IMR-90 (cell line): Measurements from ENCODE around the gene RHOG. TPM values are rescaled to one million over a fixed set of nuclear protein-coding genes. Genes with fewer than 3 reads are reported as not detected.

Source experiments
- ATAC-seq: fragments of 200-7000 bp; cut with Tn5 transposase; 2 replicates; pipeline ENCODE4 v1.9.1; 2020; ENCODE audit warnings: low read depth, mild to moderate bottlenecking, moderate library complexity
- BruUV-seq: library from RNA; stranded (reverse); fragments of 400-500 nt; replicated peaks from 2 replicates; lab custom pipeline; 2021; lab: Mats Ljungman, UMichigan
- CTCF ChIA-PET: fragments of 300-600 bp; formaldehyde crosslinking; extraction: SDS; loops from one replicate; lab custom pipeline; 2021; ENCODE audit warnings: antibody characterized with exemption; lab: Yijun Ruan, JAX
- POLR2A ChIA-PET: fragments of 300-600 bp; sonication (Branson Sonifier 250); formaldehyde crosslinking; loops from one replicate; lab custom pipeline; 2022; ENCODE audit warnings: antibody characterized with exemption; ENCODE audit not compliant: unreplicated experiment; lab: Charles Lee
- DNase-seq: peaks from one replicate; pipeline ENCODE4 v3.0.0; 2013
- H2AFZ ChIP-seq: replicated peaks from 2 replicates; pipeline ENCODE3; 2013; ENCODE audit warnings: low read length, mild to moderate bottlenecking; ENCODE audit not compliant: poor library complexity
- H2AK5ac ChIP-seq: 2 replicates; pipeline ENCODE4 v1.6.1; 2013; ENCODE audit warnings: low read depth, low read length, inconsistent platforms
- H2AK9ac ChIP-seq: replicated peaks from 2 replicates; pipeline ENCODE3; 2013; ENCODE audit warnings: mild to moderate bottlenecking, low read depth, low read length, moderate library complexity; ENCODE audit not compliant: poor library complexity
- H2BK120ac ChIP-seq: 2 replicates; pipeline ENCODE4 v1.6.1; 2013; ENCODE audit warnings: low read depth, low read length, inconsistent platforms
- H2BK15ac ChIP-seq: 3 replicates; pipeline ENCODE4 v1.6.1; 2013; ENCODE audit warnings: low read depth, low read length, inconsistent platforms
- H2BK20ac ChIP-seq: 2 replicates; pipeline ENCODE4 v1.6.1; 2013; ENCODE audit warnings: low read depth, mild to moderate bottlenecking, inconsistent platforms, low read length, moderate library complexity
- H2BK5ac ChIP-seq: 2 replicates; pipeline ENCODE4 v1.6.1; 2013; ENCODE audit warnings: mild to moderate bottlenecking, low read depth, low read length, inconsistent platforms; ENCODE audit not compliant: poor library complexity, severe bottlenecking
- H3K14ac ChIP-seq: replicated peaks from 2 replicates; pipeline ENCODE4 v1.6.1; 2013; ENCODE audit warnings: low read depth, low read length, inconsistent platforms
- H3K18ac ChIP-seq: 2 replicates; pipeline ENCODE4 v1.6.1; 2013; ENCODE audit warnings: low read depth, low read length, control low read depth
- H3K23ac ChIP-seq: 2 replicates; pipeline ENCODE4 v1.6.1; 2013; ENCODE audit warnings: low read depth, low read length, inconsistent platforms
- H3K27ac ChIP-seq: 2 replicates; pipeline ENCODE4 v1.5.1; 2013; ENCODE audit warnings: mild to moderate bottlenecking, control low read depth, low read length; ENCODE audit not compliant: insufficient read depth
- H3K27me3 ChIP-seq: 2 replicates; pipeline ENCODE4 v1.6.1; 2013; ENCODE audit warnings: low read length; ENCODE audit not compliant: control insufficient read depth, insufficient read depth
- H3K36me3 ChIP-seq: 2 replicates; pipeline ENCODE4 v1.6.1; 2013; ENCODE audit warnings: low read length, mixed read lengths; ENCODE audit not compliant: control insufficient read depth, insufficient read depth
- H3K4ac ChIP-seq: 2 replicates; pipeline ENCODE4 v1.6.1; 2013; ENCODE audit warnings: low read depth, low read length, inconsistent platforms
- H3K4me1 ChIP-seq: 2 replicates; pipeline ENCODE4 v1.6.1; 2013; ENCODE audit warnings: low read length, mixed read lengths; ENCODE audit not compliant: control insufficient read depth, insufficient read depth
- H3K4me2 ChIP-seq: 2 replicates; pipeline ENCODE4 v1.6.1; 2013; ENCODE audit warnings: low read depth, mild to moderate bottlenecking, control low read depth, low read length, moderate library complexity
- H3K4me3 ChIP-seq: 2 replicates; pipeline ENCODE4 v1.5.1; 2013; ENCODE audit warnings: low read depth, mild to moderate bottlenecking, control low read depth, low read length, moderate library complexity; ENCODE audit not compliant: insufficient read depth
- H3K56ac ChIP-seq: 2 replicates; pipeline ENCODE4 v1.6.1; 2013; ENCODE audit warnings: low read length, inconsistent platforms; ENCODE audit not compliant: insufficient read depth; ENCODE audit errors: extremely low read depth
- H3K79me1 ChIP-seq, 2 experiments: 2 replicates each; pipeline ENCODE4 v1.6.1; 2013; ENCODE audit warnings: low read length in 2 of 2, inconsistent platforms in 1 of 2, low read depth in 1 of 2
- H3K9ac ChIP-seq: 2 replicates; pipeline ENCODE4 v1.6.1; 2013; ENCODE audit warnings: low read depth, low read length, control low read depth
- H3K9me1 ChIP-seq: 2 replicates; pipeline ENCODE4 v1.6.1; 2013; ENCODE audit warnings: low read length, inconsistent platforms; ENCODE audit not compliant: insufficient read depth
- H3K9me3 ChIP-seq: 2 replicates; pipeline ENCODE4 v1.6.1; 2013; ENCODE audit warnings: low read length; ENCODE audit not compliant: control insufficient read depth, insufficient read depth
- H4K20me1 ChIP-seq: 2 replicates; pipeline ENCODE4 v1.6.1; 2013; ENCODE audit warnings: low read length, inconsistent platforms; ENCODE audit not compliant: insufficient read depth
- H4K5ac ChIP-seq: 2 replicates; pipeline ENCODE4 v1.6.1; 2013; ENCODE audit warnings: mild to moderate bottlenecking, low read depth, low read length, control low read depth
- H4K8ac ChIP-seq, 2 experiments: 2 replicates each; pipeline ENCODE4 v1.6.1; 2013; ENCODE audit warnings: low read depth in 2 of 2, low read length in 2 of 2, control low read depth in 1 of 2, inconsistent platforms in 1 of 2
- H4K91ac ChIP-seq: 2 replicates; pipeline ENCODE4 v1.6.1; 2013; ENCODE audit warnings: low read depth, low read length, inconsistent platforms; ENCODE audit not compliant: insufficient read depth
- CEBPB ChIP-seq: IDR thresholded peaks from 2 replicates; pipeline ENCODE4 v1.6.1; 2012; ENCODE audit warnings: low read depth, low read length, improper control_type of control experiment
- CTCF ChIP-seq: conservative IDR thresholded peaks from 2 replicates; pipeline ENCODE4 v1.5.1; 2012; ENCODE audit warnings: mild to moderate bottlenecking, low read depth, low read length, improper control_type of control experiment
- MAFK ChIP-seq: IDR thresholded peaks from 2 replicates; pipeline ENCODE4 v1.6.1; 2012; ENCODE audit warnings: low read depth, low read length, improper control_type of control experiment
- MAZ ChIP-seq: IDR thresholded peaks from 2 replicates; pipeline ENCODE4 v1.6.1; 2012; ENCODE audit warnings: low read depth, mild to moderate bottlenecking, low read length, improper control_type of control experiment, moderate library complexity, borderline replicate concordance
- NFE2L2 ChIP-seq: fragments of 150-350 bp; IDR thresholded peaks from 2 replicates; pipeline ENCODE4 v1.6.1; 2016; ENCODE audit warnings: low read depth, mild to moderate bottlenecking, low read length
- RAD21 ChIP-seq: IDR thresholded peaks from 2 replicates; pipeline ENCODE4 v1.6.1; 2012; ENCODE audit warnings: low read length, improper control_type of control experiment
- RCOR1 ChIP-seq: IDR thresholded peaks from 2 replicates; pipeline ENCODE4 v1.6.1; 2012; ENCODE audit warnings: mild to moderate bottlenecking, low read length, improper control_type of control experiment; ENCODE audit not compliant: insufficient replicate concordance
- RFX5 ChIP-seq: IDR thresholded peaks from 2 replicates; pipeline ENCODE4 v1.8.0; 2012; ENCODE audit warnings: low read depth, mild to moderate bottlenecking, low read length, moderate library complexity
- SMC3 ChIP-seq: fragments of 150-350 bp; IDR thresholded peaks from 2 replicates; pipeline ENCODE4 v1.6.1; 2016; ENCODE audit warnings: low read depth, mild to moderate bottlenecking, antibody characterized with exemption, low read length, moderate library complexity
- WGBS, 2 experiments: methylation state at CpG; one replicate each; pipeline versions ENCODE4 v1.1.5 to v1.1.7; 2013; ENCODE audit warnings: missing lambda C conversion rate in 2 of 2; ENCODE audit not compliant: insufficient read length in 1 of 2; ENCODE audit errors: extremely low coverage in 2 of 2; 5-methylcytosine and 5-hydroxymethylcytosine counted together
- dilution Hi-C: fragments of 300-500 bp; cut with HindIII; formaldehyde crosslinking; loops from one replicate; pipeline ENCODE4 v1.14.3; 2018; ENCODE audit warnings: low sequenced_read_pairs; ENCODE audit not compliant: unreplicated experiment
- in situ Hi-C: fragments of 300-500 bp; cut with MboI; formaldehyde crosslinking; loops from 3 replicates; pipeline ENCODE4 v1.14.3; 2019; ENCODE audit warnings: low sequenced_read_pairs, inconsistent platforms, mixed read lengths
- intact Hi-C: fragments of 100-400 bp; cut with micrococcal nuclease; formaldehyde crosslinking; loops from 2 replicates; pipeline ENCODE4 v1.10.0; 2022
- polyA plus RNA-seq, 3 experiments: library from polyadenylated mRNA; depleted of rRNA; stranded (reverse); fragments of >200 nt; gene quantifications; 2 replicates each; pipeline ENCODE4 v1.2.3, GENCODE V29; 2012; ENCODE audit warnings: low replicate concordance in 1 of 3
- total RNA-seq: library from RNA; depleted of rRNA; stranded (reverse); fragments of >200 nt; gene quantifications from 2 replicates; pipeline ENCODE4 v1.2.3, GENCODE V29; 2012

The RHOG gene
- total and polyA plus RNA-seq, 2 of the 4 experiments (the other 2 are of a cell fraction), result 16.3 to 114 TPM

- TF ChIP-seq NFE2L2 (no peak), CEBPB (no peak), RFX5 (no peak), MAFK (no peak), MAZ (no peak), RAD21 (no peak), RCOR1 (no peak), SMC3 (no peak), CTCF (no peak)
- DNase-seq (no peak), ATAC-seq (no peak)
- Histone ChIP-seq H3K4me3 (no peak overlapping the region), H3K9me3 (no peaks in the 10 kb centered on the region), H3K27ac (no peak overlapping the region), H3K9me1 (peaks cover 4% of the 10 kb centered on the region; the same call in 1 of the 2 replicates), H3K4ac (no peak overlapping the region), H3K4me2 (no peak overlapping the region), H2BK5ac (no peak overlapping the region), H3K18ac (no peak overlapping the region), H3K14ac (no peak overlapping the region), H2AK5ac (no peak overlapping the region), H3K79me1 (peaks cover 15 to 43% of the 10 kb centered on the region in 2 experiments), H2AFZ (no peak overlapping the region), H2BK120ac (no peak overlapping the region), H2BK20ac (no peak overlapping the region), H2AK9ac (no peak overlapping the region), H4K5ac (no peak overlapping the region), H3K56ac (no peak overlapping the region), H3K36me3 (peaks cover 19% of the 10 kb centered on the region), H2BK15ac (no peak overlapping the region), H3K27me3 (no peaks in the 10 kb centered on the region), H4K91ac (no peak overlapping the region), H3K23ac (no peak overlapping the region), H3K4me1 (peaks cover 15% of the 10 kb centered on the region), H4K8ac (no peak overlapping the region), H3K9ac (no peak overlapping the region), H4K20me1 (peaks cover 61% of the 10 kb centered on the region)
- WGBS, 2 experiments, result no CpG with 5 or more reads among the region's 5 CpGs
- intact Hi-C loops (loop anchor here (10.0 kb wide), 1 partner anchor 292 kb away; no protein-coding TSS in a partner anchor), dilution Hi-C loops (no loop called here), in situ Hi-C loops (no loop called here)
- CTCF ChIA-PET, result interaction anchor here (1.0 kb wide), 1 partner anchor 10 kb away, joined by 3 read pairs; no protein-coding TSS in a partner anchor
- no TSS peak for BruUV-seq
- POLR2A ChIA-PET, result no interaction called here
Observed at GRCh38 chr11:3782963-3783362, 57.8 kb downstream of the RHOG start.
